ENCODE data around the gene ITPK1.

ITPK1 gene

DNA sequence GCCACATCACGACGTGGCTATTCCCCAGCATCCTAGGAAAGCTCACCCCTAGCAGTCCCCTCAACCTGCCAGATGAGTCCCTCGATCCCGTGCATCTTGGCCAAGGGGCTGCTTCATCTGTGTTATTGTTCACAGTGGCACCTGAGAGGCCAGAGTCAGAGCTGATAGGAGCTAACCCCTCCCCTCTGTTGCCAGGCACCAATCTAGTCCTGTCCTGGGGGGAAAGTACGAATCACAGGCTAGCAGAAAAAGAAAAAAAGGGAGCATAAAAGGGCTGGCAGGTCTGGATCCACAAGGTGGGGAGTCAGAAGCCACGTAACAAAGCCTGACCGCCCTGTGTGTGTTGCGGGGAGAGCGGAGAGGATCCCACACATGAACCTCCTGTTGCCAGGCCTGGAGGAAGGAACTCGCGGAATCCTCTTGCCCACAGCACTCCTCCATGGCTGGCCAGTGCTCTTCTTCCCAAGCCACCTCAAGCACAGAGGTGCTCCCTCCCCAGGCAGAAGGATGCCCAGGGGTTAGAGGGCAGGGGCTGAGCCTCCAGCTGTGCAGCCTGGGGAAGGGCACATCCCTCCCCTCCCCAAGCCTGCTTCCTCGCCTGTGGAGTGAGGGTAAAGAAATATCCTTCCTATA lies 91.8 kb downstream of the ITPK1 start:
- no peak for DNase-seq

DNA sequence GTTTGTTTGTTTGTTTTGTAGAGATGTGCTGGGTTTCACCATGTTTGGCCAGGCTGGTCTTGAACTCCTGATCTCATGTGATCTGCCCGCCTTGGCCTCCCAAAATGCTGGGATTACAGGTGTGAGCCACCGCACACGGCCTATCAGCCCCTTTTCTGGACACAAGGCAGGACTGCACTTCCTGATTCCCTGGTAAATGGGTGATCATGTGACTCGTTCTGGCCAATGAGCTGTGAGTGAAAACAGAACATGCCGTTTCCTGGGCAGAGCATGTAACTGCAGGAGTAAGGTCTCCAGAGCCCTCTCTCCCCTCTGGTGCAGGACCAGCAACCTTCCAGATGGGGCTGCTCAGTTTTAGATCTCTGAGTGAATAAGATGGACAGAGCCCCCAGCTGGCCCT lies 92.7 kb downstream of the ITPK1 start:
- DNase-seq: peak; percentile 21

GRCh38 chr14:93019970-93020369 lies 95.8 kb downstream of the ITPK1 start:
- DNase-seq: no peak

GRCh38 chr14:93019367-93019843 lies 96.3 kb downstream of the ITPK1 start:
- DNase-seq: no peak

DNA sequence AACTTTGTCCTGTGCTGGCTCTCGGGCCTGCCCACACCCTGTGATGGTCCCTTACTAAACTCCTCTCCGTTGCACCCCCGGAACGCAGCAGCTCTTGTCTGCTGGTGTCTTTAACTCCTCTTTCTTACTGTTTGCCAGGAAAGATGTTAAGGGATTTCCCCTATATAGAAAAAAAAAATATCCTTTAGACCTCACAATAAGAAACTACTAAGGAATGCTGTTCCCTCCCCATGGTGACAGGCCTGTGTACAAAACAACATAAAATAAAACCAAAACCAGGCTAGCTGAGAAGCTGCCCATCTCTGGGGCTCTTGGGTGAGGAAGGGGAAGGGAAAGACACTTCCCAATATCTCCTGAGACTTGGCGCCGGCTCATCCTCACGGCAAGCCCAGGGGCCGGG lies 97.4 kb downstream of the ITPK1 start:
- no peak for DNase-seq

DNA sequence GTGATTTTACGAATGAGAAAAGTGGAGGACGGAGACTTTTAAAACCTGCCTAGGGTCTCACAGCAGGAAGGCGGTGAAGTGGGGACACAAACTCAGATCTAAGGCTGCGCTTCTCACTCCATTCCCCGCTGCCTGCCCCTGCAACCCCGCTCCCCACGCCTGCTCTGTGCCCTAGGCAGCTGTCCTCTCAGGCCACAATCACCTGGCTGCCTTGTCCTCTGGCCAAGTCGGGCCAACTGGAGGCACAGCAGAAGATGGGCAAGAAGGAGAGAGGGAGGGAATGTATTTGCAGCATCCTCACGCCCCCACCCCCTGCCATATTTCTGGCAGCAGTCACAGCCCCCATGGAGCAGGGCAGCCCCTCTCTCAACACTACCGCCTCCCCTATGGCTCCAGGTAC lies 97.8 kb downstream of the ITPK1 start:
- DNase-seq: no peak

DNA sequence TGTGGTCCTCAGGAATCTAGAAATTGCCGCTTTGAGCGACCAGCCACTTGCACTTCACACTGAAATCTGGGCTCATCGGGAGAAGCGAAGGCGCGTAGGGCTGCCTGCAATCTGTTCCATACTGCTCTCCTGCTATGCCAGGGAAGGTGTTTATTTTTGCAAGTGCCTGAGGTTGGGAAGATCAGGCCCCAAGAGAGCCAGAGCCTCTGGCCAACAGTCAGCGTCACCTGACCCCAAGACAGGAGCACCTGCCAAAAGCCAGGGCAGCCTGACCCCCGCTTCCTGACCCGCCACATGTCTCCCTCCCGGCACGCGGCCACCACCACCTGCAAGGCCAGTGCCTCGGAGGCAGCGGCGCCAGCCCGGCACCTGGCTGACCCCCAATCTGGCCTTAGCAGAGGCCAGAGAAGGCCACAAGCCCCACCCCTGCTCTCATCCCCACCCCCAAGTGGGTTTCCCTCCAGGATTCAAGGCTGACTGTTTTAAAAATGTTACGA lies 98.4 kb downstream of the ITPK1 start:
- no peak for DNase-seq

DNA sequence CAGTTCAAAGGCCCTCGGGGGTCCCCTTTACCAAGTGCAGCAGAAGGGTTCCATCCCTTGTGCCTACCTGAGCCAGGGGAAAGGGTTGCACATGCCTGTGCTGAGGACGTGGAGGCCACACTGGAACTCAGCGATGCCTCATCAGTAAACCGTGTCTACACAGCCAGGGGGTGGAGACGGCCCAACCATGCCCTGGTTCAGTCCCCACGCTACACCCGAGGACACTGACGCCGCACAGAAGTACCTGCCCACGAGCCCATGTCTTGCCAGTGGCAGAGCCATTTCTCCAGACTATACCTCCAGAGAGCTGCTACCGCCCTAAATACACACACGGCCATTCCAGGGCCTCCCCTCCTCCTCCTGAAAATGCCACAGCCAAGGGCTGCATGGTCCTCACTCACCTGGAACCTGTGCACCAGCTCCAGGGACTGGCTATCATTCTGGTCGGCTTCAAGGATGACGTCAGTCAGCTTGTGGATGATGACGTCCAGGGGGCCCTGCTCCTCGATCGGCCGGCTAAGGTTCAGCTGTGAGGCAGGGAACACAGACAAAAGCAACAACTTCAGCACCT lies 99.4 kb downstream of the ITPK1 start:
- DNase-seq: no peak

DNA sequence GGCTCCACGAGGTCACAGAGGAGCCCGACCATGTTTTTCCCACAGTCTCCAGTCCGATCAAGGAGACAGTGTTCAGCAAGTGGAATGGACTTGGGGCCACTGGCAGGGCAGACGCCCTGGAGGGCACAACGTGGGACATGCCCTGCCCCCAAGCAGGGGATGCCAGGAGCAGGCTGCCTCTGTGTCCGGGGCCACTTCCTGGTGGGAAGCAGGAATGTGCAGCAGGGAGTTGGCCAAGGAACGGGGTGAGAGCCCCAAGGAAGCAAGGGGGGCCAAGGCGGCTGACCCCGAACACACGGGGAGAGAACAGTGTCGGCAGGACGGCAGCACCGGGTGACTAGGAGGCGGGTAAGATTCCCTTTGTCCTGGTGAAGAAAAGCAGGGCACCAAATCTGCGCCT lies 100.2 kb downstream of the ITPK1 start:
- DNase-seq: no peak

- DNase-seq: no peak
Observed at GRCh38 chr14:93015064-93015463, 100.7 kb downstream of the ITPK1 start.

GRCh38 chr14:93014058-93015023 lies 101.4 kb downstream of the ITPK1 start:
- DNase-seq: no peak

GRCh38 chr14:93012951-93013719 lies 102.6 kb downstream of the ITPK1 start:
- DNase-seq: no peak

GRCh38 chr14:93012506-93012905 lies 103.2 kb downstream of the ITPK1 start:
- DNase-seq: no peak

DNA sequence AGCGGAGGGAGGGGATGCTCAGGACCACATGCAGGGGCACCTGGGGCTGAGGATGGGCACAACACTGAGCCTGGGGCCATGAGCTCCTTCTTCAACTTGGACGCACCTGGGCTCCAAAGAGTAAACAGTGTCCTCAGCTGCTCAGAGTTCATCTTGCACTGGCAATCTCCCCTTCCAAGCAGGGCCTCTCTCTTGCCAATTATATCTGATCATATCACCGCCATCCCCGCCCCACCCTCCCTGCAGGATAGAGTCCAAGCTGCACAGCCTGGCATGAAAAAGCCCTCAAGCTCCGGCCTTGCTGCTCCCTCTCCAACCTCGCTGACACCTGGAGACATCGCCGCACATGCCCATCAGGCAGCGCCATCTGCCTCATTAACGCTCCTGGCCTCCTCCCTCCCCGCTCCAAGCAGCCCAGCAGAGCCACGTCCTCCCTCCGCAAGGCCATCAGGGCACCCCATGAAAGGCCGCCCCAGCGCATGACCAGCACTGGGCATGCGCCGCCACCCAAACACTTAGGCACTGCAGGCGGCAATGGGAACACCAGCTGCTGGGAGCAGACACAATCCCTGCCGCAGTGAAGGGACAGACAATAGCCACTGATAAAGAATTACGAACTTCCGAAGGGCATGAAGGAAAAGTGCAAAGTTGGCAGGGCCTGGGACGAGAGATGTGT lies 103.9 kb downstream of the ITPK1 start:
- no peak for DNase-seq

- DNase-seq: no peak
Observed at GRCh38 chr14:93011141-93011529, 104.6 kb downstream of the ITPK1 start.

DNA sequence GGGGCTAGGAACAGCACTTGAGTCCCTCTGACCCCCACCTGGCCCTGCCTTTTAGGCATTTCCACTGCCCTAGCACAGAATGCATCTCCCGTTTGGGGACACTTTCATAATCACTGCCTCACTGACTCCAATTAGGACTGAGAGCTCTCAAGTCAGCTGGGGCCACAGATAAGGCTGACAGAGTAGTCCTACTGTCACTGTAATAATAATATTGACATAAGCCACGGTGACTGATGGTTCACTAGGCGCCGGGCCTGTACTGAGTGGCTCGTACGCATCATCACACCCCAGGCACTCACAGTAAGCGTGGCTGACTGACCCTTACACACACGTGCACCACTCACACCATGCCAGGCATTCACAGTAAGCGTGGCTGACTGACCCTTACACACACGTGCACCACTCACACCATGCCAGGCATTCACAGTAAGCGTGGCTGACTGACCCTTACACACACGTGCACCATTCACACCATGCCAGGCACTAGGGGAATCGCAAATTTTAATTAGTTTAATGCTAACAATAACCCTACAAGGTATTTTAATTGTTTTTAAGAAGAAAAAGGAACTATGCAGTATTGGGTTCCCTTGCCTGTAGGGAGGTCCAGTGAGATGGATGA lies 105.1 kb downstream of the ITPK1 start:
- no peak for DNase-seq

- no peak for DNase-seq
Observed at GRCh38 chr14:93010130-93010499, 105.6 kb downstream of the ITPK1 start.

- DNase-seq: no peak
Observed at GRCh38 chr14:93009471-93010129, 106.1 kb downstream of the ITPK1 start.

GRCh38 chr14:93008381-93008780 lies 107.3 kb downstream of the ITPK1 start:
- DNase-seq: no peak

GRCh38 chr14:93007225-93007997 lies 108.3 kb downstream of the ITPK1 start:
- peak; percentile 38 for DNase-seq

Measured in CD4-positive, alpha-beta T cell treated with Interferon gamma for 1 hour (primary cell).